Stomach (tissue), 4 donors: ENCODE data around the gene MEGF9.

Experiments
- EP300 ChIP-seq: sonication (generic); formaldehyde crosslinking; IDR thresholded peaks from one replicate; pipeline ENCODE4 v1.6.1; 2017; ENCODE audit warnings: antibody characterized with exemption
- POLR2A ChIP-seq, 4 donors: fragments of 450-650 bp; IDR thresholded peaks; one replicate each; pipeline ENCODE4 v1.6.1; 2016; ENCODE audit warnings: antibody characterized with exemption in 4 of 4, control low read depth in 2 of 4, mild to moderate bottlenecking in 1 of 4, moderate library complexity in 1 of 4
- POLR2AphosphoS5 ChIP-seq, 3 donors: sonication (generic); formaldehyde crosslinking; IDR thresholded peaks; one replicate each; pipeline ENCODE4 v1.6.1; 2016; ENCODE audit warnings: antibody characterized with exemption in 3 of 3
- TF ChIP-seq, protein P1 (sequence below), 7 experiments: fragments of 450-650 bp in 4 of 7; fragments of 200-600 bp in 3 of 7; sonication (generic) in 3 of 7; IDR thresholded peaks; one replicate each; pipeline ENCODE4 v1.5.1; 2016 to 2019; ENCODE audit warnings: antibody characterized with exemption in 7 of 7, control low read depth in 2 of 7, mild to moderate bottlenecking in 1 of 7

DNA sequence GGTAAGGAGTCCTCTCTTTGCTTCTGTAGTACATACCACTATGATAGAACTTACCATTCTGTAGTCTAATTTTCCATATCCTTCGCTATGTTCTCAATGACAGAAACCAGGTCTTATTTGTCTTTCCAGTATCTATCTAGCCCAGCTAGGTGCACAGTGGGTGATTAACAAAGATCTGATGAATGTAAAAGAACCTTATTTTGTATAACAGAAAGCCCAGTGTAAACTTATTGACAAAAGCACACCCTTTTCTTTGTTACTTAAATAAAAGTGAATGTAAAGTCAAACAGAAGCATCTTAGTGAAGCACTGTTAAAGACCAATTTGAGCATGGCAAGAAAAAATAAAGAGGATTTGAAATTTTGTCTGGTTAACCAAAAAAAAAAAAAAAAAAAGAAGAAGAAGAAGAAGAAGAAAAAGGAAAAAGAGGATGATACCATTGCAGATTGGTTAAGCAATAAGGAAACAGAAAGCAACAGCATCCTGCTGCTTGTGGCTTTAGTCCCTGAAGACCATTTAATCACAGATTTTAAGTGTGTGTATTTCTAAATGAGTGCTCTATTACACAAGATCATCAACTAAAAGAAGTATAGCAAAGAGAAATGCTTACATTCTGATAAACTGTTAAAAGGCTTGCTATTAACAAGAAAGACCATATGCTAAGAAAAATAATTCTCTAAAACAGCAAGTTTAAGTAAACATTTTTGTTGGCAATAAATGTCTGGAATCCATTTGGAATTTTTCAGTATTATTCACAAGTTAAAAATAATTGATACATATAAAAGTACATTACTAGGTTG lies 21.2 kb downstream of the MEGF9 start:
- TF ChIP-seq, protein P1, sequence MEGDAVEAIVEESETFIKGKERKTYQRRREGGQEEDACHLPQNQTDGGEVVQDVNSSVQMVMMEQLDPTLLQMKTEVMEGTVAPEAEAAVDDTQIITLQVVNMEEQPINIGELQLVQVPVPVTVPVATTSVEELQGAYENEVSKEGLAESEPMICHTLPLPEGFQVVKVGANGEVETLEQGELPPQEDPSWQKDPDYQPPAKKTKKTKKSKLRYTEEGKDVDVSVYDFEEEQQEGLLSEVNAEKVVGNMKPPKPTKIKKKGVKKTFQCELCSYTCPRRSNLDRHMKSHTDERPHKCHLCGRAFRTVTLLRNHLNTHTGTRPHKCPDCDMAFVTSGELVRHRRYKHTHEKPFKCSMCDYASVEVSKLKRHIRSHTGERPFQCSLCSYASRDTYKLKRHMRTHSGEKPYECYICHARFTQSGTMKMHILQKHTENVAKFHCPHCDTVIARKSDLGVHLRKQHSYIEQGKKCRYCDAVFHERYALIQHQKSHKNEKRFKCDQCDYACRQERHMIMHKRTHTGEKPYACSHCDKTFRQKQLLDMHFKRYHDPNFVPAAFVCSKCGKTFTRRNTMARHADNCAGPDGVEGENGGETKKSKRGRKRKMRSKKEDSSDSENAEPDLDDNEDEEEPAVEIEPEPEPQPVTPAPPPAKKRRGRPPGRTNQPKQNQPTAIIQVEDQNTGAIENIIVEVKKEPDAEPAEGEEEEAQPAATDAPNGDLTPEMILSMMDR (IDR thresholded peaks at IDR 0.05): no peak
- TF ChIP-seq POLR2AphosphoS5 (IDR thresholded peaks at IDR 0.05): no peak
- TF ChIP-seq POLR2A (IDR thresholded peaks at IDR 0.05): no peak
- no peak for TF ChIP-seq EP300
